NCI-H2196 (cell line): ENCODE measurements around the gene CMTM8.
"Not testable (repeated sequence)": the region's sequence is repeated elsewhere in the genome, so short reads cannot be mapped to it uniquely, and the experiment has no call there.

Experiments used
- DNase-seq: peaks from one replicate; lab custom pipeline; 2025; ENCODE audit not compliant: unreplicated experiment; lab: John Stamatoyannopoulos, UW

CMTM8 gene

GRCh38 chr3:32228743-32229142 is 9.7 kb upstream of the CMTM8 start:
- not testable (repeated sequence) for DNase-seq

GRCh38 chr3:32229565-32229964 is 8.9 kb upstream of the CMTM8 start:
- no peak for DNase-seq

- no peak for DNase-seq
Observed at GRCh38 chr3:32236377-32236776, 2.1 kb upstream of the CMTM8 start.

- peak; percentile 7 for DNase-seq
Observed at GRCh38 chr3:32237670-32238452, 619 bp upstream of the CMTM8 start.

GRCh38 chr3:32239307-32240158 is 1.1 kb downstream of the CMTM8 start:
- peak; percentile 16 for DNase-seq

GRCh38 chr3:32240159-32240545 is 1.7 kb downstream of the CMTM8 start:
- peak; percentile 17 for DNase-seq

GRCh38 chr3:32241100-32241499 is 2.6 kb downstream of the CMTM8 start:
- no peak for DNase-seq

GRCh38 chr3:32243519-32243918 is 5.0 kb downstream of the CMTM8 start:
- DNase-seq = no peak

GRCh38 chr3:32245200-32245599 is 6.7 kb downstream of the CMTM8 start:
- DNase-seq = no peak

- DNase-seq = no peak
Observed at GRCh38 chr3:32246079-32246675, 7.7 kb downstream of the CMTM8 start.

- no peak for DNase-seq
Observed at GRCh38 chr3:32249184-32249782, 10.8 kb downstream of the CMTM8 start.

GRCh38 chr3:32254268-32254667 is 15.8 kb downstream of the CMTM8 start:
- DNase-seq = no peak

GRCh38 chr3:32255345-32255744 is 16.9 kb downstream of the CMTM8 start:
- no peak for DNase-seq

- DNase-seq = no peak
Observed at GRCh38 chr3:32256206-32256605, 17.7 kb downstream of the CMTM8 start.

GRCh38 chr3:32257042-32257441 is 18.6 kb downstream of the CMTM8 start:
- no peak for DNase-seq

- DNase-seq = no peak
Observed at GRCh38 chr3:32257641-32258438, 19.4 kb downstream of the CMTM8 start.

- DNase-seq = no peak
Observed at GRCh38 chr3:32258869-32259268, 20.4 kb downstream of the CMTM8 start.

- no peak for DNase-seq
Observed at GRCh38 chr3:32261545-32261944, 23.1 kb downstream of the CMTM8 start.

GRCh38 chr3:32262201-32262600 is 23.7 kb downstream of the CMTM8 start:
- no peak for DNase-seq

- no peak for DNase-seq
Observed at GRCh38 chr3:32274306-32274705, 35.8 kb downstream of the CMTM8 start.

GRCh38 chr3:32275506-32275905 is 37.0 kb downstream of the CMTM8 start:
- DNase-seq = no peak
